H9 (cell line): ENCODE measurements around the gene USP6NL. TPM values are rescaled to one million over a fixed set of nuclear protein-coding genes. Genes with fewer than 3 reads are reported as not detected.
A peak's percentile ranks its signal among the peaks of the same experiment; 100 is the strongest.

Experiments used
- DNase-seq: peaks from one replicate; pipeline ENCODE4 v3.0.0-alpha.2; 2017
- H2AFZ ChIP-seq: one replicate; pipeline ENCODE4 v1.6.1; 2013; ENCODE audit warnings: mild to moderate bottlenecking, low read length, control low read depth, moderate library complexity
- H2AK5ac ChIP-seq: 2 replicates; pipeline ENCODE4 v1.6.1; 2013; ENCODE audit warnings: low read length, control low read depth, mixed read lengths; ENCODE audit not compliant: insufficient read length
- H2BK120ac ChIP-seq: one replicate; pipeline ENCODE4 v1.6.1; 2013; ENCODE audit warnings: low read depth, mild to moderate bottlenecking, low read length, control low read depth, inconsistent platforms; ENCODE audit not compliant: poor library complexity, severe bottlenecking
- H2BK12ac ChIP-seq: 2 replicates; pipeline ENCODE4 v1.6.1; 2013; ENCODE audit warnings: low read length, control low read depth, mixed read lengths, low read depth; ENCODE audit not compliant: insufficient read length
- H2BK15ac ChIP-seq: 2 replicates; pipeline ENCODE4 v1.6.1; 2013; ENCODE audit warnings: low read depth, low read length, control low read depth
- H2BK20ac ChIP-seq: one replicate; pipeline ENCODE4 v1.6.1; 2013; ENCODE audit warnings: low read depth, mild to moderate bottlenecking, low read length, control low read depth, inconsistent platforms; ENCODE audit not compliant: poor library complexity, severe bottlenecking
- H2BK5ac ChIP-seq: 2 replicates; pipeline ENCODE4 v1.6.1; 2013; ENCODE audit warnings: low read length, control low read depth, mixed read lengths; ENCODE audit not compliant: insufficient read length
- H3K14ac ChIP-seq: 2 replicates; pipeline ENCODE4 v1.6.1; 2013; ENCODE audit warnings: low read length, control low read depth; ENCODE audit not compliant: insufficient read depth
- H3K18ac ChIP-seq: 2 replicates; pipeline ENCODE4 v1.6.1; 2013; ENCODE audit warnings: low read depth, mild to moderate bottlenecking, mixed read lengths, low read length, control low read depth; ENCODE audit not compliant: insufficient read length
- H3K23ac ChIP-seq: 2 replicates; pipeline ENCODE4 v1.6.1; 2013; ENCODE audit warnings: low read length, control low read depth, mixed read lengths, low read depth; ENCODE audit not compliant: insufficient read length
- H3K23me2 ChIP-seq: 2 replicates; pipeline ENCODE4 v1.6.1; 2013; ENCODE audit warnings: low read depth, mild to moderate bottlenecking, mixed read lengths, low read length, control low read depth; ENCODE audit not compliant: insufficient read length, poor library complexity, severe bottlenecking
- H3K27ac ChIP-seq: 2 replicates; pipeline ENCODE4 v1.5.1; 2013; ENCODE audit warnings: low read length, control low read depth, mixed read lengths, low read depth; ENCODE audit not compliant: insufficient read length
- H3K27me3 ChIP-seq: 2 replicates; pipeline ENCODE4 v1.6.1; 2013; ENCODE audit warnings: low read length, control low read depth, inconsistent platforms; ENCODE audit not compliant: insufficient read depth
- H3K4ac ChIP-seq: 2 replicates; pipeline ENCODE4 v1.6.1; 2013; ENCODE audit warnings: low read depth, mild to moderate bottlenecking, control low read depth, inconsistent platforms, low read length, moderate library complexity
- H3K4me1 ChIP-seq: 2 replicates; pipeline ENCODE4 v1.6.1; 2013; ENCODE audit warnings: low read length, control low read depth, inconsistent platforms; ENCODE audit not compliant: insufficient read depth
- H3K4me2 ChIP-seq: 2 replicates; pipeline ENCODE4 v1.6.1; 2013; ENCODE audit warnings: low read length, control low read depth, mixed read lengths; ENCODE audit not compliant: insufficient read length, insufficient read depth
- H3K56ac ChIP-seq: 2 replicates; pipeline ENCODE4 v1.6.1; 2013; ENCODE audit warnings: low read depth, mild to moderate bottlenecking, mixed read lengths, low read length, control low read depth; ENCODE audit not compliant: insufficient read length
- H3K79me1 ChIP-seq: 2 replicates; pipeline ENCODE4 v1.6.1; 2013; ENCODE audit warnings: low read depth, mild to moderate bottlenecking, moderate library complexity, low read length, control low read depth, inconsistent platforms; ENCODE audit not compliant: insufficient read depth, poor library complexity, severe bottlenecking
- H3K79me2 ChIP-seq: 2 replicates; pipeline ENCODE4 v1.6.1; 2013; ENCODE audit warnings: low read length, control low read depth, inconsistent platforms; ENCODE audit not compliant: insufficient read depth
- H3K9ac ChIP-seq: 2 replicates; pipeline ENCODE4 v1.6.1; 2013; ENCODE audit warnings: low read length, control low read depth, mixed read lengths; ENCODE audit not compliant: insufficient read length; ENCODE audit errors: extremely low read depth
- H3K9me3 ChIP-seq: one replicate; pipeline ENCODE4 v1.6.1; 2013; ENCODE audit warnings: low read depth, low read length, inconsistent platforms; ENCODE audit not compliant: control insufficient read depth
- H3T11ph ChIP-seq: one replicate; pipeline ENCODE4 v1.6.1; 2013; ENCODE audit warnings: mild to moderate bottlenecking, low read length, control low read depth, inconsistent platforms
- H4K20me1 ChIP-seq: one replicate; pipeline ENCODE4 v1.6.1; 2013; ENCODE audit not compliant: control insufficient read depth, insufficient read length, insufficient read depth
- H4K5ac ChIP-seq: 2 replicates; pipeline ENCODE4 v1.6.1; 2013; ENCODE audit warnings: low read depth, mild to moderate bottlenecking, mixed read lengths, low read length, control low read depth; ENCODE audit not compliant: insufficient read length
- H4K8ac ChIP-seq: replicated peaks from 2 replicates; pipeline ENCODE4 v1.6.1; 2013; ENCODE audit warnings: low read length, control low read depth, mixed read lengths, low read depth; ENCODE audit not compliant: insufficient read length
- H4K91ac ChIP-seq: 2 replicates; pipeline ENCODE4 v1.6.1; 2013; ENCODE audit warnings: low read depth, mild to moderate bottlenecking, moderate library complexity, mixed read lengths, low read length, control low read depth; ENCODE audit not compliant: insufficient read length
- H3K27ac Mint-ChIP-seq, 3 experiments: 2 replicates in 2 of 3; 3 replicates in 1 of 3; pipeline ENCODE4 v1.8.0; 2020 to 2021; ENCODE audit warnings: mixed read lengths in 3 of 3, mild to moderate bottlenecking in 1 of 3, moderate library complexity in 1 of 3
- H3K27me3 Mint-ChIP-seq: 2 replicates; pipeline ENCODE4 v1.8.0; 2021; ENCODE audit warnings: low read depth, mild to moderate bottlenecking, moderate library complexity, mixed read lengths
- H3K36me3 Mint-ChIP-seq, 3 experiments: 2 replicates in 2 of 3; 3 replicates in 1 of 3; pipeline ENCODE4 v1.8.0; 2020 to 2021; ENCODE audit warnings: low read depth in 3 of 3, mixed read lengths in 3 of 3; ENCODE audit not compliant: insufficient read depth in 1 of 3
- H3K4me1 Mint-ChIP-seq, 2 experiments: 2 replicates each; pipeline ENCODE4 v1.8.0; 2020; ENCODE audit warnings: mixed read lengths in 2 of 2
- H3K4me3 Mint-ChIP-seq, 2 experiments: 2 replicates in 1 of 2; 3 replicates in 1 of 2; pipeline ENCODE4 v1.8.0; 2020 to 2021; ENCODE audit warnings: mild to moderate bottlenecking in 2 of 2, mixed read lengths in 2 of 2, moderate library complexity in 1 of 2
- H3K9me3 Mint-ChIP-seq, 2 experiments: 2 replicates in 1 of 2; 3 replicates in 1 of 2; pipeline ENCODE4 v1.8.0; 2020; ENCODE audit warnings: mild to moderate bottlenecking in 2 of 2, mixed read lengths in 2 of 2, moderate library complexity in 1 of 2
- CTCF ChIP-seq: fragments of 200-600 bp; sonication (generic); conservative IDR thresholded peaks from 3 replicates; pipeline ENCODE4 v1.8.0; 2021; ENCODE audit warnings: antibody characterized with exemption, mild to moderate bottlenecking
- WGBS: extraction: QIAGEN DNeasy Blood & Tissue Kit; methylation state at CpG from one replicate; pipeline ENCODE4 v1.1.7; 2013; ENCODE audit warnings: missing lambda C conversion rate, low lambda C conversion rate, mixed read lengths; ENCODE audit not compliant: insufficient read length; ENCODE audit errors: extremely low coverage; 5-methylcytosine and 5-hydroxymethylcytosine counted together
- total RNA-seq: library from RNA; stranded (reverse); gene quantifications from 2 replicates; pipeline ENCODE4 v1.2.1, GENCODE V29; 2021

USP6NL gene
- total RNA-seq, 1 experiment from 2014 or later: 28.3 TPM

GRCh38 chr10:11483201-11484148 lies 128.0 kb downstream of the USP6NL start:
- no peak overlapping the region for H2BK20ac ChIP-seq
- no peaks in the 10 kb centered on the region for H4K20me1 ChIP-seq
- no peak for DNase-seq
- H3K23me2 ChIP-seq: no peaks in the 10 kb centered on the region
- no peak overlapping the region for H2AFZ ChIP-seq
- H3K27ac ChIP-seq: no peak overlapping the region
- no peak overlapping the region for H3K9ac ChIP-seq
- H3K36me3 Mint-ChIP-seq: peaks cover 16 to 39% (median 33%) of the 10 kb centered on the region in 3 experiments
- no peaks in the 10 kb centered on the region for H3K9me3 Mint-ChIP-seq
- no peak for TF ChIP-seq CTCF
- no peak overlapping the region for H3K56ac ChIP-seq
- H3K9me3 ChIP-seq: no peaks in the 10 kb centered on the region
- H3T11ph ChIP-seq: no peak overlapping the region
- H3K14ac ChIP-seq: no peak overlapping the region
- H4K91ac ChIP-seq: no peak overlapping the region
- H3K27me3 Mint-ChIP-seq: no peaks in the 10 kb centered on the region
- H3K18ac ChIP-seq: no peak overlapping the region
- H3K27me3 ChIP-seq: no peaks in the 10 kb centered on the region
- no peaks in the 10 kb centered on the region for H3K4me1 ChIP-seq
- H3K27ac Mint-ChIP-seq: peak overlapping the region in 2 of 3 experiments; percentile 32 to 85; a peak in 3 of 7 replicates
- no peak overlapping the region for H2AK5ac ChIP-seq
- H3K79me2 ChIP-seq: no peaks in the 10 kb centered on the region
- no peak overlapping the region for H2BK120ac ChIP-seq
- no CpG with 5 or more reads among the region's 6 CpGs for WGBS
- no peak overlapping the region for H4K8ac ChIP-seq
- no peak overlapping the region for H3K4me3 Mint-ChIP-seq
- H3K4me2 ChIP-seq: no peak overlapping the region
- peaks cover 8 to 9% of the 10 kb centered on the region in 2 experiments for H3K4me1 Mint-ChIP-seq
- no peaks in the 10 kb centered on the region for H3K79me1 ChIP-seq
- H2BK12ac ChIP-seq: no peak overlapping the region
- H4K5ac ChIP-seq: no peak overlapping the region
- no peak overlapping the region for H2BK5ac ChIP-seq
- H3K23ac ChIP-seq: no peak overlapping the region
- H2BK15ac ChIP-seq: no peak overlapping the region
- no peak overlapping the region for H3K4ac ChIP-seq
